Dermis microvascular lymphatic vessel endothelial cell (primary cell): Measurements from ENCODE around the gene BLNK. TPM values are rescaled to one million over a fixed set of nuclear protein-coding genes. Genes with fewer than 3 reads are reported as not detected.

Source experiments
- total RNA-seq: library from RNA; depleted of rRNA; stranded (reverse); fragments of >200 nt; gene quantifications from 2 replicates; pipeline ENCODE4 v1.2.1, GENCODE V29; 2014

Gene BLNK
- total RNA-seq, 1 donor from 2014 or later: not detected

Other genes starting within 250 kb of the BLNK start
- 19.5 and 33.9 TPM in 2 replicates for gene CCNJ, start 228.0 kb downstream of the BLNK start, total RNA-seq
- 8.2 and 11.5 TPM in 2 replicates for gene ZNF518A, start 141.3 kb downstream of the BLNK start, total RNA-seq
- not detected in 2 replicates for gene DNTT, start 32.9 kb upstream of the BLNK start, total RNA-seq
- not detected in 2 replicates for gene OPALIN, start 87.4 kb upstream of the BLNK start, total RNA-seq
- gene TLL2, start 242.4 kb upstream of the BLNK start, total RNA-seq: under 0.01 and 0.13 TPM in 2 replicates